GM12892 (cell line): Measurements from ENCODE around the gene CHRD. TPM values are rescaled to one million over a fixed set of nuclear protein-coding genes. Genes with fewer than 3 reads are reported as not detected.

Source experiments
- DNase-seq: peaks from one replicate; pipeline ENCODE4 v3.0.0; 2011; ENCODE audit not compliant: insufficient read length
- FAIRE-seq: peaks from 2 replicates; lab custom pipeline; 2011; peaks lifted over from hg19 to GRCh38; lab: Jason Lieb, UNC
- POLR2A ChIP-seq: IDR thresholded peaks from 2 replicates; pipeline ENCODE4 v1.6.1; 2011; ENCODE audit warnings: low read depth, low read length, control low read depth
- POLR2AphosphoS5 ChIP-seq: IDR thresholded peaks from 2 replicates; pipeline ENCODE4 v1.6.1; 2011; ENCODE audit warnings: low read depth, low read length, control low read depth
- TAF1 ChIP-seq: IDR thresholded peaks from 2 replicates; pipeline ENCODE4 v1.6.1; 2011; ENCODE audit warnings: low read depth, mild to moderate bottlenecking, control low read depth, low read length, borderline replicate concordance
- polyA plus RNA-seq: library from polyadenylated mRNA; unstranded; fragments of >200 nt; gene quantifications from one replicate; pipeline ENCODE4 v1.2.1, GENCODE V29; 2012; ENCODE audit warnings: missing spikeins, inconsistent platforms; ENCODE audit not compliant: missing spikeins

The CHRD gene
- not detected for polyA plus RNA-seq

DNA sequence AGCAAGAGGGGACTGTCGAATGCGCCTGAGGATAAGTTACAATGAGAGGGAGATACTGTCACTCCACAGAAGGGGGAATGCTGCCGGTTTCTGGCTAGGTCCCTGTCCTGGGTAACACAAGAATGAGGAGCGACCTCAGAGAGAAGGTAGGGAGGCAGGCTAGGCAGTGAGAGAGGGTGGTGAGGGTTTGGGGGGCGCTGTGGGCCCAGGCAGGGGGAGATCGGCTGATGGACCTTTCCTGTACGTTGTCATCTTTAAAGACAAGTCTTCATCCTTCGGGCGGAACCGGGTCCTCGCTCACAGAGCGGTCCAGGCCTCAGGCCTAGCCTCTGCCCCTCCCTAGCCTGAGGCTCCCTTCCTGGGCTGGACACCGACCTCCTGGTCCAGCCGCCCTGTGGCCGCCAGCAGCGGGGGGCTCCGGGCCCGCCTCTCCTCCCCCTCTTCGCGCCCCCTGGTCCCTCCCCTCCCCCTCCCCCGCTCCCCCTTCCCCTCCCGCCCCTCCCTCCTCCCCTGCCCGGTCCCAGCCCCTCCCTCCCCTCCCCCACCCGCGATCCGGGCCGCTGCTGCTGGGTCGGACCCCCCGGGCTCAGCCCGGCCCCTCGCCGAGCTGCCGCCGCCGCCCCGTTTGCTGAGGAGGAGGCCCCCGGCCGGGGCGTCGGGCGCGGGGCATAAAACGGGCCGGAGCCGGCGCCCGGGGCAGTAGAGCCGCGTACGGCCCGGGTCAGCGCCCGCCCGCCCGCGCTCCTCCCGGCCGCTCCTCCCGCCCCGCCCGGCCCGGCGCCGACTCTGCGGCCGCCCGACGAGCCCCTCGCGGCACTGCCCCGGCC, at the start of gene CHRD:
Gene CHRD (plus strand): TSS at position 697 of the 827 bp plus-strand sequence. CDS start 265 bp downstream, outside the sequence.
- no peak for TF ChIP-seq TAF1
- TF ChIP-seq POLR2AphosphoS5, result no peak
- no peak for TF ChIP-seq POLR2A
- no peak for DNase-seq
- FAIRE-seq, result no peak

- FAIRE-seq, result no peak
These were observed 47.3 kb upstream of the CHRD start for GRCh38 chr3:184332370-184333090.

DNA sequence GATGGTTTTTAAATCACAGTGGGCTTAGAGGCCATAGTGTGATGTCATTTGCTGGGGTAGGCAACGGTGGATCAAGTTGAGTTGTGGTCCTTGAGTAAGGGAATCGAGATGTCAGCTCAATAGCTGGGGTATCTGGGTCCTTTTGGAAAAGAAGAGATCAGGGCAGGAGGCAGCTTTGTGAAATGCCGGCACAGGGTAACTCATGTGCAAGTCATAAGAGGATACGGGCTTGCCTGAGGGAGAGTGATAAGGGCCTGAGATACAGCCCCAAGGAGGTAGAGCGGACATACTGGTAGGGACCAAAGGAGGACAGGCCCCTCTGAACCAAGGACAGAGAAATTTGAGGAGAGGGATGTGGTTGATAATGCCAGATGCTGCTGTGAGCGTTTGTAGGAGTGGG, 46.7 kb upstream of the CHRD start:
- no peak for TF ChIP-seq POLR2AphosphoS5
- TF ChIP-seq POLR2A, result peak; percentile 18; the same call in 1 of the 2 replicates
- FAIRE-seq, result no peak
- DNase-seq, result no peak

More at GRCh38 chr3:184332370-184333090, 47.3 kb upstream of the CHRD start:
- TF ChIP-seq POLR2A (0 out of 2 replicates have a peak, but pooled peaks have one; percentile 29), POLR2AphosphoS5 (peak; percentile 69; the same call in 1 of the 2 replicates), TAF1 (no peak)
- DNase-seq, result no peak

- FAIRE-seq, result no peak
- no peak for DNase-seq
These were observed 46.2 kb upstream of the CHRD start for GRCh38 chr3:184333700-184334099.

DNA sequence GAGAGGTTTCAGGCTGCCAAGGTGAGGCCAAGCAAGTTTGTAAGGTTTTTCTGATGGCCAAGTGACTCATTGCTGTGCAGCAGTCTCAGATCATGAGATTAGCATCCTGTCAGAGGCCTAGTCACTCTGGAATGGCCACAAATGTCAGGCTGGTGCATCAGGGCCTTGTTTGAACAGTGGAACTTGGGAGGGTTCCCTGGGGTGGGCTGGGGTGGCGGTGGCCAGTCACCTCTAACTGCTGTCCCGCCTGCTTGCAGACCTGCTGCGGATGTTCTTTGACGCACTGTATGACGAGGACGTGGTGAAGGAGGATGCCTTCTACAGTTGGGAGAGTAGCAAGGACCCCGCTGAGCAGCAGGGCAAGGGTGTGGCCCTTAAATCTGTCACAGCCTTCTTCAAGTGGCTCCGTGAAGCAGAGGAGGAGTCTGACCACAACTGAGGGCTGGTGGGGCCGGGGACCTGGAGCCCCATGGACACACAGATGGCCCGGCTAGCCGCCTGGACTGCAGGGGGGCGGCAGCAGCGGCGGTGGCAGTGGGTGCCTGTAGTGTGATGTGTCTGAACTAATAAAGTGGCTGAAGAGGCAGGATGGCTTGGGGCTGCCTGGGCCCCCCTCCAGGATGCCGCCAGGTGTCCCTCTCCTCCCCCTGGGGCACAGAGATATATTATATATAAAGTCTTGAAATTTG, 45.2 kb upstream of the CHRD start:
- FAIRE-seq (no peak), DNase-seq (no peak)
- no peak for TF ChIP-seq POLR2A
- TF ChIP-seq POLR2AphosphoS5, result peak; percentile 63; the same call in 1 of the 2 replicates

More at GRCh38 chr3:184333700-184334099, 46.2 kb upstream of the CHRD start:
- TF ChIP-seq POLR2A (peak; percentile 59; the same call in 1 of the 2 replicates), POLR2AphosphoS5 (peak; percentile 52), TAF1 (no peak)

DNA sequence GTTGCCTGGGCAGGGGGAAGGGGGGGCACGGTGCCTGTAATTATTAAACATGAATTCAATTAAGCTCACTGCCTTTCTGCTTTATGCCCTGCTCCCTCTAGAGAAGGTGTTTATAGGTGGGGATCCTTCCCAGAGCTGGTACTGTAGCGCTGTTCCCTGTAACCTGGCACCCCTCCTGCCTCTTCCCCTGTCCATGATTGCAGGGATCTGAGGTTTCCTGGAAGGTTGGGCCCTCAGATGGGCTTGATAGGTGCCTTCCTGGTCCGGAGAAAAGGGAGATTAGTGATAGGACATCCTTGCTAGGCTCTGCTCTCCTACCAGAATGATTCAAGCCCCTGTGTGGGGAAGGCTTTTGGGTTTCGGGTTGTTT, 44.6 kb upstream of the CHRD start:
- DNase-seq, result no peak
- TF ChIP-seq TAF1 (no peak), POLR2AphosphoS5 (no peak), POLR2A (no peak; the same call in 1 of the 2 replicates)
- no peak for FAIRE-seq

GRCh38 chr3:184335661-184336546, 44.0 kb upstream of the CHRD start:
- DNase-seq, result peak; percentile 87
- TF ChIP-seq TAF1 (no peak), POLR2AphosphoS5 (peak; percentile 98), POLR2A (peak; percentile 82)
- peak; percentile 98 for FAIRE-seq

DNA sequence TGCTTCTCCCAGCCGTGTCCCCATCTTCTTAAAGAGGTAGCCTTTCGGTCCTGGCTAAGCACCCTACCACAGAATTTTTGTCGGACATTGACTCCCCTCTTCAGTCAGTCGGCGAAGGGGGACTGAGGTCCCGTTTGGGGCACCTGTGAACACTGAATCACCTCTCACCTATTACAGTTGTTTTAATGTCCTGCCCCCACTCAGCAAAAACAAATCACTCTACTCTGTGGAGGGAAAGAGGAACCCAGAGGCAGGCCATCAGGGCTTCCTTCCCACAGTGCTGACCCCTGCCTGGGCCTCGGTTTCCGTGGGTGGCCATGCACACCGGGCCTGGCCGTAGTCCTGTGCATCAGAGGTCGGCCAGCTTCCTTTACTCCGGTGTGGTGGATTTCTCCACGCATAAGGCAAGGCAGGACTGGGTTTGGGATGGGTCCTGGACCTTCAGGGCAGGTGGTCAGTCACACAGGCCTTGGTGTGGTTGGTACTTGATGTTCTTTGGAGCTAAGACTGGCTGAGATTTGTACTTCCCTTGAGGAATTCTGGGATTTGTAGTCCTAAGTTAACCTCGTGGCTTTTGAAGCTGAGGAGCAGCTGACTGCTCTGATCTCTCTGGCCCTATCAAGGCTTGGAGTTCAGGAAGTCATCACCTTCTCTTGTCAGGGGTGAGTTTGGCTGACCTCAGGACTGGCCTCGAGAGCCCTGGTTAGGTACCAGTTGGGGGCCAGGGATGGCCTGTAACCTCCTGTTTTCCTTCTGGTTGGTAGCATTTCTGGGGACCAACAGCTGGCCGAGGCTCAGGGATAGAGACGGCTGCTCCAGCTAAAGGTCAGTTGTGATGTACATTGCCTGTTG, 43.1 kb upstream of the CHRD start:
- no peak for TF ChIP-seq POLR2AphosphoS5
- no peak for TF ChIP-seq TAF1
- no peak for TF ChIP-seq POLR2A
- FAIRE-seq (no peak), DNase-seq (no peak)

DNA sequence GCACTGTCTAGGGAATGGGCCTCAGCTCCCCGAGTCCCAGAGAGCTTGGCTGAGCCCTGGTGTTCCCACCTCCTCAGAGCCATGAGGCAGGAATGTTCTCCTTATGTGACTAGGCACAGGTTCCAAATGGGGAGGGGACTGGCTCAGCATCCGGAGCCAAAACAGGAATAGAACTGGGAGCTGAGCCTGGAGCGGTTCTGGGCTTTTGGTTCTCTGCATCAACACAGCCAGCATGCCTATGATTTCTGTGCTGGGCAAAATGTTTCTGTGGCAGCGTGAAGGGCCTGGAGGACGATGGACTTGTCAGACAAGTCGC, 42.5 kb upstream of the CHRD start, which contains the start of gene FAM131A:
Gene FAM131A (plus strand): TSS at position 202 of the 316 bp plus-strand sequence. CDS start 31 bp downstream, at position 233.
- FAIRE-seq (no peak), DNase-seq (no peak)
- TF ChIP-seq POLR2A (no peak), TAF1 (no peak), POLR2AphosphoS5 (no peak)

GRCh38 chr3:184337981-184338380, 41.9 kb upstream of the CHRD start:
- DNase-seq (no peak), FAIRE-seq (no peak)
- TF ChIP-seq TAF1 (no peak), POLR2AphosphoS5 (no peak), POLR2A (no peak)
